Activated B cell treated with CpG ODN at 0.5 μM for 24 hours (primary cell): Measurements from ENCODE around the gene ODAD4. TPM values are rescaled to one million over a fixed set of nuclear protein-coding genes. Genes with fewer than 3 reads are reported as not detected.

ENCODE experiments used
- ATAC-seq: fragments of 200-7000 bp; cut with Tn5 transposase; one replicate; pipeline ENCODE4 v1.10.0; 2021; ENCODE audit warnings: low read depth, mild to moderate bottlenecking, moderate library complexity
- CTCF ChIA-PET: fragments of 350-600 bp; sonication (Branson Sonifier 250); formaldehyde crosslinking; loops from one replicate; lab custom pipeline; 2021; ENCODE audit warnings: antibody characterized with exemption; lab: Charles Lee
- POLR2A ChIA-PET: fragments of 350-600 bp; sonication (Branson Sonifier 250); formaldehyde crosslinking; loops from one replicate; lab custom pipeline; 2021; ENCODE audit warnings: antibody characterized with exemption; lab: Charles Lee
- DNase-seq: peaks from one replicate; pipeline ENCODE4 v3.0.0; 2022
- H3K27ac Mint-ChIP-seq: one replicate; pipeline ENCODE4 v1.8.0; 2020; ENCODE audit warnings: mixed read lengths
- H3K27me3 Mint-ChIP-seq: one replicate; pipeline ENCODE4 v1.8.0; 2021; ENCODE audit warnings: mixed read lengths
- H3K36me3 Mint-ChIP-seq: one replicate; pipeline ENCODE4 v1.8.0; 2021; ENCODE audit warnings: low read depth, mixed read lengths
- H3K4me1 Mint-ChIP-seq: one replicate; pipeline ENCODE4 v1.8.0; 2021; ENCODE audit warnings: mixed read lengths
- H3K4me3 Mint-ChIP-seq: one replicate; pipeline ENCODE4 v1.8.0; 2020; ENCODE audit warnings: mild to moderate bottlenecking, mixed read lengths
- H3K9me3 Mint-ChIP-seq: one replicate; pipeline ENCODE4 v1.8.0; 2020; ENCODE audit warnings: mixed read lengths
- CTCF ChIP-seq: fragments of 200-600 bp; IDR thresholded peaks from one replicate; pipeline ENCODE4 v1.8.0; 2022; ENCODE audit warnings: antibody characterized with exemption, mild to moderate bottlenecking
- intact Hi-C: fragments of 100-400 bp; cut with micrococcal nuclease; formaldehyde crosslinking; loops from one replicate; pipeline ENCODE4 v1.15.1; 2024
- total RNA-seq: library from RNA; stranded (reverse); gene quantifications from 2 replicates; pipeline ENCODE4 v1.2.3, GENCODE V29; 2022

ODAD4 gene
- total RNA-seq, 1 donor from 2014 or later: 1.1 TPM

GRCh38 chr17:41896726-41897125, 33.7 kb upstream of the ODAD4 start:
- DNase-seq (no peak), ATAC-seq (no peak)
- Mint-ChIP-seq H3K27ac (no peak overlapping the region), H3K27me3 (no peaks in the 10 kb centered on the region), H3K9me3 (no peaks in the 10 kb centered on the region), H3K4me1 (no peaks in the 10 kb centered on the region), H3K36me3 (peaks cover 89% of the 10 kb centered on the region), H3K4me3 (no peak overlapping the region)
- ChIA-PET POLR2A (no interaction called here), CTCF (no interaction called here)
- intact Hi-C loops: no loop called here
- no peak for TF ChIP-seq CTCF

GRCh38 chr17:41901646-41902045, 28.8 kb upstream of the ODAD4 start:
- TF ChIP-seq CTCF: no peak
- POLR2A ChIA-PET: no interaction called here
- ATAC-seq (no peak), DNase-seq (no peak)
- no peak overlapping the region for H3K27ac Mint-ChIP-seq
- H3K4me1 Mint-ChIP-seq: no peaks in the 10 kb centered on the region
- CTCF ChIA-PET: no interaction called here
- H3K27me3 Mint-ChIP-seq: no peaks in the 10 kb centered on the region
- H3K36me3 Mint-ChIP-seq: peaks cover 82% of the 10 kb centered on the region
- no peak overlapping the region for H3K4me3 Mint-ChIP-seq
- intact Hi-C loops: no loop called here
- H3K9me3 Mint-ChIP-seq: no peaks in the 10 kb centered on the region

GRCh38 chr17:41904242-41904841, 26.1 kb upstream of the ODAD4 start:
- Mint-ChIP-seq H3K9me3 (no peaks in the 10 kb centered on the region), H3K27me3 (no peaks in the 10 kb centered on the region), H3K27ac (no peak overlapping the region), H3K4me3 (no peak overlapping the region), H3K4me1 (no peaks in the 10 kb centered on the region), H3K36me3 (peaks cover 82% of the 10 kb centered on the region)
- ChIA-PET POLR2A (no interaction called here), CTCF (no interaction called here)
- no peak for TF ChIP-seq CTCF
- intact Hi-C loops: no loop called here
- no peak for DNase-seq
- no peak for ATAC-seq

- TF ChIP-seq CTCF: no peak
- Mint-ChIP-seq H3K27ac (no peak overlapping the region), H3K27me3 (no peaks in the 10 kb centered on the region), H3K4me1 (no peaks in the 10 kb centered on the region), H3K9me3 (no peaks in the 10 kb centered on the region), H3K36me3 (peaks cover 85% of the 10 kb centered on the region), H3K4me3 (no peak overlapping the region)
- ATAC-seq: no peak
- intact Hi-C loops: no loop called here
- CTCF ChIA-PET: no interaction called here
- DNase-seq: no peak
- POLR2A ChIA-PET: no interaction called here
Observed at GRCh38 chr17:41905172-41905571, 25.2 kb upstream of the ODAD4 start.

- intact Hi-C loops: no loop called here
- ATAC-seq: no peak
- DNase-seq: no peak
- no peaks in the 10 kb centered on the region for H3K27me3 Mint-ChIP-seq
- H3K4me1 Mint-ChIP-seq: no peaks in the 10 kb centered on the region
- no peak overlapping the region for H3K4me3 Mint-ChIP-seq
- ChIA-PET POLR2A (no interaction called here), CTCF (no interaction called here)
- H3K9me3 Mint-ChIP-seq: no peaks in the 10 kb centered on the region
- H3K36me3 Mint-ChIP-seq: peaks cover 88% of the 10 kb centered on the region
- TF ChIP-seq CTCF: no peak
- no peak overlapping the region for H3K27ac Mint-ChIP-seq
Observed at GRCh38 chr17:41906465-41907184, 23.8 kb upstream of the ODAD4 start.
